ENCODE data around the gene MRPL43.

MRPL43 gene

DNA sequence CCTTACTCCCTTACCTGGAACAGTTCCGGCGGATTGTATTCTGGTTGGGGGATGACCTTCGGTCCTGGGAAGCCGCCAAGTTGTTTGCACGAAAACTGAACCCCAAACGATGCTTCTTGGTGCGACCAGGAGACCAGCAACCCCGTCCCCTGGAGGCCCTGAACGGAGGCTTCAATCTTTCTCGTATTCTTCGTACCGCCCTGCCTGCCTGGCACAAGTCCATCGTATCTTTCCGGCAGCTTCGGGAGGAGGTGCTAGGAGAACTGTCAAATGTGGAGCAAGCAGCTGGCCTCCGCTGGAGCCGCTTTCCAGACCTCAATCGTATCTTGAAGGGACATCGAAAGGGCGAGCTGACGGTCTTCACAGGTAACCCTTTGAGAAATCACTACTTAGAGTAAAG is 1.8 kb upstream of the MRPL43 start:
- Mint-ChIP-seq H3K27me3 (ENCODE audit: low read depth) (no peaks in the 10 kb centered on the region), H3K36me3 (ENCODE audit: low read depth) (peaks cover 29% of the 10 kb centered on the region), H3K4me1 (peaks cover 19% of the 10 kb centered on the region), H3K9me3 (no peaks in the 10 kb centered on the region), H3K4me3 (peak overlapping the region; percentile 62 to 93 (median 91)), H3K27ac (no peak overlapping the region)
- TF ChIP-seq, protein P1, sequence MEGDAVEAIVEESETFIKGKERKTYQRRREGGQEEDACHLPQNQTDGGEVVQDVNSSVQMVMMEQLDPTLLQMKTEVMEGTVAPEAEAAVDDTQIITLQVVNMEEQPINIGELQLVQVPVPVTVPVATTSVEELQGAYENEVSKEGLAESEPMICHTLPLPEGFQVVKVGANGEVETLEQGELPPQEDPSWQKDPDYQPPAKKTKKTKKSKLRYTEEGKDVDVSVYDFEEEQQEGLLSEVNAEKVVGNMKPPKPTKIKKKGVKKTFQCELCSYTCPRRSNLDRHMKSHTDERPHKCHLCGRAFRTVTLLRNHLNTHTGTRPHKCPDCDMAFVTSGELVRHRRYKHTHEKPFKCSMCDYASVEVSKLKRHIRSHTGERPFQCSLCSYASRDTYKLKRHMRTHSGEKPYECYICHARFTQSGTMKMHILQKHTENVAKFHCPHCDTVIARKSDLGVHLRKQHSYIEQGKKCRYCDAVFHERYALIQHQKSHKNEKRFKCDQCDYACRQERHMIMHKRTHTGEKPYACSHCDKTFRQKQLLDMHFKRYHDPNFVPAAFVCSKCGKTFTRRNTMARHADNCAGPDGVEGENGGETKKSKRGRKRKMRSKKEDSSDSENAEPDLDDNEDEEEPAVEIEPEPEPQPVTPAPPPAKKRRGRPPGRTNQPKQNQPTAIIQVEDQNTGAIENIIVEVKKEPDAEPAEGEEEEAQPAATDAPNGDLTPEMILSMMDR (IDR thresholded peaks at IDR 0.05; ENCODE audit: unreplicated experiment in 3 of 3) = no peak

DNA sequence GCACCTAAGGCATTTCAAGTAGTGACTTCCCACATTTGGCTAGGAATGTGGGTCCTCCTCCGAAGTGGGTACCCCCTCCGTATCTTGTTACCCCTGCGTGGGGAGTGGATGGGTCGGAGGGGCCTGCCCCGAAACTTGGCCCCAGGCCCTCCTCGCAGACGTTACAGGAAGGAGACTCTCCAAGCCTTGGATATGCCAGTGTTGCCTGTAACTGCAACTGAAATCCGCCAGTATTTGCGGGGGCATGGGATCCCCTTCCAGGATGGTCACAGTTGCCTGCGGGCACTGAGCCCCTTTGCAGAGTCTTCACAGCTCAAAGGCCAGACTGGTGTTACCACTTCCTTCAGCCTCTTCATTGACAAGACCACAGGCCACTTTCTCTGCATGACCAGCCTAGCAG is 869 bp upstream of the MRPL43 start:
- Mint-ChIP-seq H3K4me3 (peak overlapping the region; percentile 91 to 94 (median 93)), H3K27me3 (ENCODE audit: low read depth) (no peaks in the 10 kb centered on the region), H3K4me1 (peaks cover 18% of the 10 kb centered on the region), H3K9me3 (no peaks in the 10 kb centered on the region), H3K27ac (peak overlapping the region in 2 of 3 experiments; percentile 75 to 84), H3K36me3 (ENCODE audit: low read depth) (peaks cover 29% of the 10 kb centered on the region)
- TF ChIP-seq, protein P1 (IDR thresholded peaks at IDR 0.05; ENCODE audit: unreplicated experiment in 3 of 3) = no peak

DNA sequence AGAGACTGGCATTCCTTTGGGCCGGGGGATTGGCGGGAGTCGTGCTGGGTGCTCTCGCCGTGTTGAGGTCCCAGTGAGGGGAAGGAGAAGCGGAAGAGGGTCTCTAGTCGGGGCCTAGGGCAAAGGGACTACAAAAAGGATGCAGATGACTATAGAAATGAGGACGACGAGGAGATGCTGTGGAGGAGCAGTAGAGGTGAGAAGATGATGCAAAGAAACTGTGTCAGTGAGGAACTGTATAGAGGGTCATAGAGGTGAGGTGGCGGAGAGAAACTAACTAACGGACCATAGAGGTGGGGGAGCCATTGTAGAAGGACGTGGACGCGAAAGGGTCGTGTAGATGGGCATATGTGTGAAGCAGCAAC is 370 bp upstream of the MRPL43 start:
- peak overlapping the region; percentile 75 to 95 (median 84) for H3K27ac Mint-ChIP-seq
- peaks cover 27% of the 10 kb centered on the region for H3K36me3 Mint-ChIP-seq (ENCODE audit: low read depth)
- H3K27me3 Mint-ChIP-seq (ENCODE audit: low read depth) = no peaks in the 10 kb centered on the region
- no peaks in the 10 kb centered on the region for H3K9me3 Mint-ChIP-seq
- H3K4me3 Mint-ChIP-seq = peak overlapping the region; percentile 91 to 94 (median 93)
- TF ChIP-seq, protein P1 (IDR thresholded peaks at IDR 0.05; ENCODE audit: unreplicated experiment in 3 of 3) = no peak
- H3K4me1 Mint-ChIP-seq = peaks cover 18% of the 10 kb centered on the region

DNA sequence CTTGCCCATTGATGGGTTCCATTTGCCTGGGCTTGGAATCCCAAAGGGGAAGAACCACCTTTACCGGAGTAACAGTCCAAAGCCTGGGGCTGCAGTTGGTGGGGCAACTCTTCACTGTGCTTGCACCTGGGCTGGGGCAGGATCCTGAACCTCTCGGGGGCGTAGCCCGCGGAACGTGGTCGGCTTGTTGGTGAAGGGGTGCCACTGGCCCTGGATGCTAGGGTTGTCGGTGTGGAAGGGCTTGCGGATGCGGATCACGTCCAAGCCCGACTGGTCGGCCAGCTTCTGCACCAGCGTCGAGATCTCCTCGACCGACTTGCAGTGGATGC is 710 bp downstream of the MRPL43 start:
- no peaks in the 10 kb centered on the region for H3K9me3 Mint-ChIP-seq
- peaks cover 32% of the 10 kb centered on the region for H3K36me3 Mint-ChIP-seq (ENCODE audit: low read depth)
- peak overlapping the region; percentile 91 to 94 (median 93) for H3K4me3 Mint-ChIP-seq
- TF ChIP-seq, protein P1 (IDR thresholded peaks at IDR 0.05; ENCODE audit: unreplicated experiment in 3 of 3) = no peak
- no peaks in the 10 kb centered on the region for H3K27me3 Mint-ChIP-seq (ENCODE audit: low read depth)
- H3K27ac Mint-ChIP-seq = peak overlapping the region; percentile 75 to 95 (median 84)
- H3K4me1 Mint-ChIP-seq = peaks cover 18% of the 10 kb centered on the region

DNA sequence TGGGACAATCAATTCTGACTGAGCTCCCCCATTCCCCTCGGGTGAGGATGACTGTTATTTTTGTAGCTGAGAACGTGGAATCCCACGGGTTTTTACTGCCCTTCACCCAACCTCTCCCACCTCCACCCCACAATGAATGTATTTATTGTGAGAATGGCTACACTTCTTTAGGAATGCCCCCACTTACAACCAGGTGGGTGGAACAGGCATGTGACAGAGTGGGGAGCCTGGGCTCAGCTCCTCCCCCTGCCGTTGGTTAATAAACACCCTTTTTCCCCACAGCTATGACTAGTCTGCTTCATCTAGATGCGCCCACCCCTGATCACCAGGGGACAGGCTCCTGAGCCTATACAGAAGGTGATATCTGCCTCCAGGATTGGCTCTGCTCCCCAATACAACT is 2.0 kb downstream of the MRPL43 start:
- Mint-ChIP-seq H3K4me1 (peaks cover 12% of the 10 kb centered on the region), H3K27me3 (ENCODE audit: low read depth) (no peaks in the 10 kb centered on the region), H3K4me3 (peak overlapping the region; percentile 91 to 94 (median 93)), H3K36me3 (ENCODE audit: low read depth) (peaks cover 31% of the 10 kb centered on the region), H3K27ac (peak overlapping the region in 1 of 3 experiments; percentile 72), H3K9me3 (no peaks in the 10 kb centered on the region)
- TF ChIP-seq, protein P1 (IDR thresholded peaks at IDR 0.05; ENCODE audit: unreplicated experiment in 3 of 3) = no peak

DNA sequence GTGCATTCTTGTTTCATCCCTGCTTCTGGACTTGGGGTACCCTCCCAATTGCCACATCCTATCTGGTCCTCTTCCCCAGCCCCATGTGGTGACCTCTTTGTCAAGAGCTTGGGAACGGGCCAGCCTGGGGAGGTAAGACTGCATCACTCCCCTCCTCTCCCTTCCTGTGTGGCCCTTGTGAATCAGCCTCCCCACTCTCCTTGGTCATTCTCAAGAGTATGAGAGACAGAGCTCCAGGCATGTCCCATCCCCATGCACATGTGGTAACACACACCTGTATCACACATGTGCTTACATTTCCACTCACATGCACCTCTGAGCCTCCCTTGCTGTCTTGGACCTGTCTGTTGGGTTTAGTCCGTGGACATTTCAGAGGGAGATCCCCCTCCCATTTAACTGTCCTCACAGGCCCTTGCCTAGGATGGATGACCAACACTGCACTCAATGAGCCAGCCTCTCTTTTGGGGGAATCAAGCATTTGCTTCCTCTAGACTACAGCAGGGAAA is 2.6 kb downstream of the MRPL43 start:
- Mint-ChIP-seq H3K9me3 (no peaks in the 10 kb centered on the region), H3K4me1 (peaks cover 10% of the 10 kb centered on the region), H3K4me3 (peak overlapping the region; percentile 91 to 94 (median 93)), H3K36me3 (ENCODE audit: low read depth) (peaks cover 31% of the 10 kb centered on the region), H3K27me3 (ENCODE audit: low read depth) (no peaks in the 10 kb centered on the region), H3K27ac (peak overlapping the region in 1 of 3 experiments; percentile 72)
- TF ChIP-seq, protein P1 (IDR thresholded peaks at IDR 0.05; ENCODE audit: unreplicated experiment in 3 of 3) = no peak
